HG03139 (cell line): ENCODE data around the gene SOHLH1.
"Not testable (repeated sequence)": the region's sequence is repeated elsewhere in the genome, so short reads cannot be mapped to it uniquely, and the experiment has no call there.

Source experiments
- ATAC-seq: cut with Tn5 transposase; IDR thresholded peaks from one replicate; pipeline ENCODE4 v1.9.1; 2021; ENCODE audit not compliant: unreplicated experiment

Gene SOHLH1

GRCh38 chr9:135681161-135681560 is 18.1 kb downstream of the SOHLH1 start:
- ATAC-seq = no peak

GRCh38 chr9:135680056-135680455 is 19.2 kb downstream of the SOHLH1 start:
- no peak for ATAC-seq

GRCh38 chr9:135678236-135679017 is 20.9 kb downstream of the SOHLH1 start:
- ATAC-seq = no peak

- no peak for ATAC-seq
Measured at GRCh38 chr9:135677641-135678168, 21.6 kb downstream of the SOHLH1 start.

GRCh38 chr9:135676891-135677290 is 22.4 kb downstream of the SOHLH1 start:
- ATAC-seq = no peak

GRCh38 chr9:135674977-135675376 is 24.3 kb downstream of the SOHLH1 start:
- no peak for ATAC-seq

GRCh38 chr9:135673941-135674340 is 25.3 kb downstream of the SOHLH1 start:
- ATAC-seq = no peak

GRCh38 chr9:135672786-135673185 is 26.5 kb downstream of the SOHLH1 start:
- ATAC-seq = not testable (repeated sequence)

GRCh38 chr9:135671591-135672041 is 27.7 kb downstream of the SOHLH1 start:
- ATAC-seq = no peak

- ATAC-seq = no peak
Measured at GRCh38 chr9:135670721-135671590, 28.3 kb downstream of the SOHLH1 start.

GRCh38 chr9:135669616-135670285 is 29.5 kb downstream of the SOHLH1 start:
- no peak for ATAC-seq

GRCh38 chr9:135669018-135669417 is 30.3 kb downstream of the SOHLH1 start:
- not testable (repeated sequence) for ATAC-seq

- ATAC-seq = no peak
Measured at GRCh38 chr9:135667463-135668001, 31.7 kb downstream of the SOHLH1 start.

- no peak for ATAC-seq
Measured at GRCh38 chr9:135666534-135667462, 32.5 kb downstream of the SOHLH1 start.

- ATAC-seq = no peak
Measured at GRCh38 chr9:135665795-135666189, 33.5 kb downstream of the SOHLH1 start.

GRCh38 chr9:135664801-135665794 is 34.2 kb downstream of the SOHLH1 start:
- no peak for ATAC-seq

- no peak for ATAC-seq
Measured at GRCh38 chr9:135664266-135664665, 35.0 kb downstream of the SOHLH1 start.

- no peak for ATAC-seq
Measured at GRCh38 chr9:135663857-135664256, 35.4 kb downstream of the SOHLH1 start.

GRCh38 chr9:135663451-135663770 is 35.9 kb downstream of the SOHLH1 start:
- ATAC-seq = no peak
